H9 (cell line): ENCODE results near the gene FBN1. TPM values are rescaled to one million over a fixed set of nuclear protein-coding genes. Genes with fewer than 3 reads are reported as not detected.

Experiments
- DNase-seq: peaks from one replicate; pipeline ENCODE4 v3.0.0-alpha.2; 2017
- H2AFZ ChIP-seq: one replicate; pipeline ENCODE4 v1.6.1; 2013; ENCODE audit warnings: mild to moderate bottlenecking, low read length, control low read depth, moderate library complexity
- H2AK5ac ChIP-seq: 2 replicates; pipeline ENCODE4 v1.6.1; 2013; ENCODE audit warnings: low read length, control low read depth, mixed read lengths; ENCODE audit not compliant: insufficient read length
- H2BK120ac ChIP-seq: one replicate; pipeline ENCODE4 v1.6.1; 2013; ENCODE audit warnings: low read depth, mild to moderate bottlenecking, low read length, control low read depth, inconsistent platforms; ENCODE audit not compliant: poor library complexity, severe bottlenecking
- H2BK12ac ChIP-seq: 2 replicates; pipeline ENCODE4 v1.6.1; 2013; ENCODE audit warnings: low read length, control low read depth, mixed read lengths, low read depth; ENCODE audit not compliant: insufficient read length
- H2BK15ac ChIP-seq: 2 replicates; pipeline ENCODE4 v1.6.1; 2013; ENCODE audit warnings: low read depth, low read length, control low read depth
- H2BK20ac ChIP-seq: one replicate; pipeline ENCODE4 v1.6.1; 2013; ENCODE audit warnings: low read depth, mild to moderate bottlenecking, low read length, control low read depth, inconsistent platforms; ENCODE audit not compliant: poor library complexity, severe bottlenecking
- H2BK5ac ChIP-seq: 2 replicates; pipeline ENCODE4 v1.6.1; 2013; ENCODE audit warnings: low read length, control low read depth, mixed read lengths; ENCODE audit not compliant: insufficient read length
- H3K14ac ChIP-seq: 2 replicates; pipeline ENCODE4 v1.6.1; 2013; ENCODE audit warnings: low read length, control low read depth; ENCODE audit not compliant: insufficient read depth
- H3K18ac ChIP-seq: 2 replicates; pipeline ENCODE4 v1.6.1; 2013; ENCODE audit warnings: low read depth, mild to moderate bottlenecking, mixed read lengths, low read length, control low read depth; ENCODE audit not compliant: insufficient read length
- H3K23ac ChIP-seq: 2 replicates; pipeline ENCODE4 v1.6.1; 2013; ENCODE audit warnings: low read length, control low read depth, mixed read lengths, low read depth; ENCODE audit not compliant: insufficient read length
- H3K23me2 ChIP-seq: 2 replicates; pipeline ENCODE4 v1.6.1; 2013; ENCODE audit warnings: low read depth, mild to moderate bottlenecking, mixed read lengths, low read length, control low read depth; ENCODE audit not compliant: insufficient read length, poor library complexity, severe bottlenecking
- H3K27ac ChIP-seq: 2 replicates; pipeline ENCODE4 v1.5.1; 2013; ENCODE audit warnings: low read length, control low read depth, mixed read lengths, low read depth; ENCODE audit not compliant: insufficient read length
- H3K27me3 ChIP-seq: 2 replicates; pipeline ENCODE4 v1.6.1; 2013; ENCODE audit warnings: low read length, control low read depth, inconsistent platforms; ENCODE audit not compliant: insufficient read depth
- H3K4ac ChIP-seq: 2 replicates; pipeline ENCODE4 v1.6.1; 2013; ENCODE audit warnings: low read depth, mild to moderate bottlenecking, control low read depth, inconsistent platforms, low read length, moderate library complexity
- H3K4me1 ChIP-seq: 2 replicates; pipeline ENCODE4 v1.6.1; 2013; ENCODE audit warnings: low read length, control low read depth, inconsistent platforms; ENCODE audit not compliant: insufficient read depth
- H3K4me2 ChIP-seq: 2 replicates; pipeline ENCODE4 v1.6.1; 2013; ENCODE audit warnings: low read length, control low read depth, mixed read lengths; ENCODE audit not compliant: insufficient read length, insufficient read depth
- H3K56ac ChIP-seq: 2 replicates; pipeline ENCODE4 v1.6.1; 2013; ENCODE audit warnings: low read depth, mild to moderate bottlenecking, mixed read lengths, low read length, control low read depth; ENCODE audit not compliant: insufficient read length
- H3K79me1 ChIP-seq: 2 replicates; pipeline ENCODE4 v1.6.1; 2013; ENCODE audit warnings: low read depth, mild to moderate bottlenecking, moderate library complexity, low read length, control low read depth, inconsistent platforms; ENCODE audit not compliant: insufficient read depth, poor library complexity, severe bottlenecking
- H3K79me2 ChIP-seq: 2 replicates; pipeline ENCODE4 v1.6.1; 2013; ENCODE audit warnings: low read length, control low read depth, inconsistent platforms; ENCODE audit not compliant: insufficient read depth
- H3K9ac ChIP-seq: 2 replicates; pipeline ENCODE4 v1.6.1; 2013; ENCODE audit warnings: low read length, control low read depth, mixed read lengths; ENCODE audit not compliant: insufficient read length; ENCODE audit errors: extremely low read depth
- H3K9me3 ChIP-seq: one replicate; pipeline ENCODE4 v1.6.1; 2013; ENCODE audit warnings: low read depth, low read length, inconsistent platforms; ENCODE audit not compliant: control insufficient read depth
- H3T11ph ChIP-seq: one replicate; pipeline ENCODE4 v1.6.1; 2013; ENCODE audit warnings: mild to moderate bottlenecking, low read length, control low read depth, inconsistent platforms
- H4K20me1 ChIP-seq: one replicate; pipeline ENCODE4 v1.6.1; 2013; ENCODE audit not compliant: control insufficient read depth, insufficient read length, insufficient read depth
- H4K5ac ChIP-seq: 2 replicates; pipeline ENCODE4 v1.6.1; 2013; ENCODE audit warnings: low read depth, mild to moderate bottlenecking, mixed read lengths, low read length, control low read depth; ENCODE audit not compliant: insufficient read length
- H4K8ac ChIP-seq: replicated peaks from 2 replicates; pipeline ENCODE4 v1.6.1; 2013; ENCODE audit warnings: low read length, control low read depth, mixed read lengths, low read depth; ENCODE audit not compliant: insufficient read length
- H4K91ac ChIP-seq: 2 replicates; pipeline ENCODE4 v1.6.1; 2013; ENCODE audit warnings: low read depth, mild to moderate bottlenecking, moderate library complexity, mixed read lengths, low read length, control low read depth; ENCODE audit not compliant: insufficient read length
- H3K27ac Mint-ChIP-seq, 3 experiments: 2 replicates in 2 of 3; 3 replicates in 1 of 3; pipeline ENCODE4 v1.8.0; 2020 to 2021; ENCODE audit warnings: mixed read lengths in 3 of 3, mild to moderate bottlenecking in 1 of 3, moderate library complexity in 1 of 3
- H3K27me3 Mint-ChIP-seq: 2 replicates; pipeline ENCODE4 v1.8.0; 2021; ENCODE audit warnings: low read depth, mild to moderate bottlenecking, moderate library complexity, mixed read lengths
- H3K36me3 Mint-ChIP-seq, 3 experiments: 2 replicates in 2 of 3; 3 replicates in 1 of 3; pipeline ENCODE4 v1.8.0; 2020 to 2021; ENCODE audit warnings: low read depth in 3 of 3, mixed read lengths in 3 of 3; ENCODE audit not compliant: insufficient read depth in 1 of 3
- H3K4me1 Mint-ChIP-seq, 2 experiments: 2 replicates each; pipeline ENCODE4 v1.8.0; 2020; ENCODE audit warnings: mixed read lengths in 2 of 2
- H3K4me3 Mint-ChIP-seq, 2 experiments: 2 replicates in 1 of 2; 3 replicates in 1 of 2; pipeline ENCODE4 v1.8.0; 2020 to 2021; ENCODE audit warnings: mild to moderate bottlenecking in 2 of 2, mixed read lengths in 2 of 2, moderate library complexity in 1 of 2
- H3K9me3 Mint-ChIP-seq, 2 experiments: 2 replicates in 1 of 2; 3 replicates in 1 of 2; pipeline ENCODE4 v1.8.0; 2020; ENCODE audit warnings: mild to moderate bottlenecking in 2 of 2, mixed read lengths in 2 of 2, moderate library complexity in 1 of 2
- CTCF ChIP-seq: fragments of 200-600 bp; sonication (generic); conservative IDR thresholded peaks from 3 replicates; pipeline ENCODE4 v1.8.0; 2021; ENCODE audit warnings: antibody characterized with exemption, mild to moderate bottlenecking
- WGBS: extraction: QIAGEN DNeasy Blood & Tissue Kit; methylation state at CpG from one replicate; pipeline ENCODE4 v1.1.7; 2013; ENCODE audit warnings: missing lambda C conversion rate, low lambda C conversion rate, mixed read lengths; ENCODE audit not compliant: insufficient read length; ENCODE audit errors: extremely low coverage; 5-methylcytosine and 5-hydroxymethylcytosine counted together
- total RNA-seq: library from RNA; stranded (reverse); gene quantifications from 2 replicates; pipeline ENCODE4 v1.2.1, GENCODE V29; 2021

The FBN1 gene
- total RNA-seq, 1 experiment from 2014 or later, result 3.6 TPM

DNA sequence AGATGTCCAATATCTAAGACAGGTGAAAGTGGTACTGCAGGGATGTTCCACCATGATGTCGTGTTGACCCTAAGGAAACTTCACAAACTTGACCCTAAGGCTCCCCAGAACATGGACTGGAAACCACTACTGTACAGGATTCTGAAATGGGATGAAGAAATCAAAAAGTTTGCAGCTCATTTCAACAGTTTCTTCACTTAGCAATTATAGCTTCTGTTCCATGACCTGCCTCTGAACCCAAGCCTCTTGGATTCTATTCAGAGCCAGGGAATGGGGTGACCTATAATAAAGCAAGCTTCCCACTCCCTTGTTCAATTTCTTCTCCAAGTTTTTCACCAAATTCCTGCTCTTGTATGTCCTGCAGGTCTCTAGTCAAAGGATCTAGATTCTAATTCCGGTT is 273.5 kb downstream of the FBN1 start:
- no CpG with 5 or more reads among the region's 2 CpGs for WGBS
- no peak overlapping the region for H3K18ac ChIP-seq
- no peak overlapping the region for H3K4me2 ChIP-seq
- peaks cover 0 to 6% (median 0%) of the 10 kb centered on the region in 3 experiments; a peak in 1 of 7 replicates for H3K36me3 Mint-ChIP-seq
- DNase-seq, result no peak
- H3K9ac ChIP-seq, result no peak overlapping the region
- no peak overlapping the region for H2AFZ ChIP-seq
- no peak overlapping the region for H3K27ac ChIP-seq
- H3K27me3 ChIP-seq, result no peaks in the 10 kb centered on the region; the same call in 1 of the 2 replicates
- H2BK120ac ChIP-seq, result no peak overlapping the region
- no peaks in the 10 kb centered on the region for H3K4me1 ChIP-seq
- H3K27me3 Mint-ChIP-seq, result peaks cover 4% of the 10 kb centered on the region
- no peak overlapping the region for H2BK15ac ChIP-seq
- no peak overlapping the region for H4K5ac ChIP-seq
- peaks cover 9 to 15% of the 10 kb centered on the region in 2 experiments; a peak in 4 of 5 replicates for H3K9me3 Mint-ChIP-seq
- no peak overlapping the region for H3K14ac ChIP-seq
- no peak overlapping the region for H3T11ph ChIP-seq
- H3K4me1 Mint-ChIP-seq, result no peaks in the 10 kb centered on the region
- H2BK5ac ChIP-seq, result no peak overlapping the region
- H3K79me1 ChIP-seq, result no peaks in the 10 kb centered on the region
- H2BK20ac ChIP-seq, result no peak overlapping the region
- H3K4ac ChIP-seq, result no peak overlapping the region
- H2BK12ac ChIP-seq, result no peak overlapping the region
- H3K23me2 ChIP-seq, result no peaks in the 10 kb centered on the region
- no peak overlapping the region for H4K8ac ChIP-seq
- H3K23ac ChIP-seq, result no peak overlapping the region
- H4K91ac ChIP-seq, result no peak overlapping the region
- no peak overlapping the region for H3K4me3 Mint-ChIP-seq
- H4K20me1 ChIP-seq, result no peaks in the 10 kb centered on the region
- H2AK5ac ChIP-seq, result no peak overlapping the region
- no peak for TF ChIP-seq CTCF
- no peaks in the 10 kb centered on the region for H3K79me2 ChIP-seq
- H3K27ac Mint-ChIP-seq, result no peak overlapping the region
- H3K9me3 ChIP-seq, result no peaks in the 10 kb centered on the region
- H3K56ac ChIP-seq, result no peak overlapping the region
